WERI-Rb-1 (cell line): ENCODE measurements around the gene MYO1F.
A peak's percentile ranks its signal among the peaks of the same experiment; 100 is the strongest.

Experiments
- DNase-seq: peaks from one replicate; pipeline ENCODE4 v3.0.0-alpha.2; 2020
- H3K27ac ChIP-seq: fragments of 250-450 bp; sonication (Bioruptor Pico); 2 replicates; pipeline ENCODE4 v1.5.1; 2020; ENCODE audit warnings: mild to moderate bottlenecking, moderate library complexity
- H3K27me3 ChIP-seq: fragments of 250-450 bp; sonication (Bioruptor Pico); 2 replicates; pipeline ENCODE4 v1.5.1; 2021; ENCODE audit warnings: mild to moderate bottlenecking, low read depth, moderate library complexity; ENCODE audit not compliant: insufficient read depth, severe bottlenecking
- H3K36me3 ChIP-seq: fragments of 250-450 bp; sonication (Bioruptor Pico); 2 replicates; pipeline ENCODE4 v1.5.1; 2020; ENCODE audit warnings: mild to moderate bottlenecking, moderate library complexity
- H3K4me3 ChIP-seq: 2 replicates; pipeline ENCODE4 v1.5.1; 2011; ENCODE audit warnings: low read depth, mild to moderate bottlenecking, control low read depth, low read length
- H3K9me3 ChIP-seq: fragments of 250-450 bp; sonication (Bioruptor Pico); 2 replicates; pipeline ENCODE4 v1.5.1; 2021; ENCODE audit warnings: mild to moderate bottlenecking, moderate library complexity; ENCODE audit not compliant: severe bottlenecking
- TF ChIP-seq, protein P1 (sequence below): IDR thresholded peaks from 2 replicates; pipeline ENCODE4 v1.5.1; 2011; ENCODE audit warnings: low read depth, mild to moderate bottlenecking, control low read depth, inconsistent platforms, low read length

Gene MYO1F

GRCh38 chr19:8589177-8589714, 12.0 kb upstream of the MYO1F start:
- no peaks in the 10 kb centered on the region for H3K36me3 ChIP-seq
- H3K27me3 ChIP-seq = peaks cover 6% of the 10 kb centered on the region
- H3K27ac ChIP-seq = no peak overlapping the region
- DNase-seq = no peak
- TF ChIP-seq, protein P1, sequence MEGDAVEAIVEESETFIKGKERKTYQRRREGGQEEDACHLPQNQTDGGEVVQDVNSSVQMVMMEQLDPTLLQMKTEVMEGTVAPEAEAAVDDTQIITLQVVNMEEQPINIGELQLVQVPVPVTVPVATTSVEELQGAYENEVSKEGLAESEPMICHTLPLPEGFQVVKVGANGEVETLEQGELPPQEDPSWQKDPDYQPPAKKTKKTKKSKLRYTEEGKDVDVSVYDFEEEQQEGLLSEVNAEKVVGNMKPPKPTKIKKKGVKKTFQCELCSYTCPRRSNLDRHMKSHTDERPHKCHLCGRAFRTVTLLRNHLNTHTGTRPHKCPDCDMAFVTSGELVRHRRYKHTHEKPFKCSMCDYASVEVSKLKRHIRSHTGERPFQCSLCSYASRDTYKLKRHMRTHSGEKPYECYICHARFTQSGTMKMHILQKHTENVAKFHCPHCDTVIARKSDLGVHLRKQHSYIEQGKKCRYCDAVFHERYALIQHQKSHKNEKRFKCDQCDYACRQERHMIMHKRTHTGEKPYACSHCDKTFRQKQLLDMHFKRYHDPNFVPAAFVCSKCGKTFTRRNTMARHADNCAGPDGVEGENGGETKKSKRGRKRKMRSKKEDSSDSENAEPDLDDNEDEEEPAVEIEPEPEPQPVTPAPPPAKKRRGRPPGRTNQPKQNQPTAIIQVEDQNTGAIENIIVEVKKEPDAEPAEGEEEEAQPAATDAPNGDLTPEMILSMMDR = no peak
- no peaks in the 10 kb centered on the region for H3K9me3 ChIP-seq
- H3K4me3 ChIP-seq = no peak overlapping the region

DNA sequence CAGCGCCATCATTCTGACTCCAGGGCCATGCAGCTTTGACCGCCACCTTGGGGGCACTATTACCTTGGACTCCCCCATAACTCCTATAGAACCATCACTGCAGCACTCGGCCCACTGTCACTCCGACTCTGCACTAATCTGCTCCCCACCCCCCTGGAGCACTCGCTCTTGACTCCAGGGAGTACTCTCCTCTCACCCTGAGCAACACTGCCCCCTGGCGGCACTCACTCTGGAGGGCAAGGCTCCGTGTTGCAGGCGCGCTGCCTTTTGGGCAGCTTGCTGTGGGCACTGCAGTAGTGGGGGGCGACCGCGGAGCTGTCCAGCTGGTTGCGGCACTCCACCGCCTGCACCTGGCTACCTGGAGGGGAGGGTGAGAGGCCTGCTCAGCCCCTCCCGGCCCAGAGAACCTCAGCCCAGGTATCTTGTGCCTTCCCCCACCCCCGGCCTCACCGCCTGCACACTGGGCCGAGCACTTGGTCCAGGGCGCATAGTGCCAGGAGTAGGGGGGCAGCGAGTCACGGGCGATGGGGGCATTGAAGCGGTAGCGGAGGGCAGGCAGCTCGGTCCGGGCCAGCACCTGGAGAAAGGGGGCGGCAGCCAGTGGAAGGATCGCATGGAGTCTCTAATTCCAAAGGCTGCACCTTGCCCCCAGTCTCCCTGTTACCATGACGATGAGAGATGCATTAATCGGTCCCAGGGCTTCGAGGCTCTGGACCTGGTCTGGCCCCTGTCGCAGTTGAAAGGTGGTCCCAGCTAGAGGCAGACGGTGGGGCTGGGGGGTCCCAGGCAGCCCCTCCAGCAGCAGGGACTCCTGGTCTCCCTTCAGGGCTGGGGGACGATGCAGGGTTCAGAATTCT, 8.9 kb upstream of the MYO1F start:
- Histone ChIP-seq H3K36me3 (no peaks in the 10 kb centered on the region), H3K27me3 (no peaks in the 10 kb centered on the region), H3K9me3 (no peaks in the 10 kb centered on the region), H3K4me3 (no peak overlapping the region), H3K27ac (no peak overlapping the region)
- peak; percentile 74 for DNase-seq
- TF ChIP-seq, protein P1 = peak; percentile 82

- DNase-seq = no peak
- TF ChIP-seq, protein P1 = 0 out of 2 replicates have a peak, but pooled peaks have one; percentile 29
These were observed 8.0 kb upstream of the MYO1F start for GRCh38 chr19:8584965-8585893.

GRCh38 chr19:8580710-8581281, 3.6 kb upstream of the MYO1F start:
- Histone ChIP-seq H3K4me3 (no peak overlapping the region), H3K27ac (no peak overlapping the region), H3K36me3 (no peaks in the 10 kb centered on the region), H3K9me3 (no peaks in the 10 kb centered on the region), H3K27me3 (peaks cover 39% of the 10 kb centered on the region)
- DNase-seq = peak; percentile 74
- TF ChIP-seq, protein P1 = peak; percentile 96

More at GRCh38 chr19:8584965-8585893, 8.0 kb upstream of the MYO1F start:
- Histone ChIP-seq H3K36me3 (no peaks in the 10 kb centered on the region), H3K4me3 (no peak overlapping the region), H3K9me3 (no peaks in the 10 kb centered on the region), H3K27me3 (no peaks in the 10 kb centered on the region), H3K27ac (no peak overlapping the region)

DNA sequence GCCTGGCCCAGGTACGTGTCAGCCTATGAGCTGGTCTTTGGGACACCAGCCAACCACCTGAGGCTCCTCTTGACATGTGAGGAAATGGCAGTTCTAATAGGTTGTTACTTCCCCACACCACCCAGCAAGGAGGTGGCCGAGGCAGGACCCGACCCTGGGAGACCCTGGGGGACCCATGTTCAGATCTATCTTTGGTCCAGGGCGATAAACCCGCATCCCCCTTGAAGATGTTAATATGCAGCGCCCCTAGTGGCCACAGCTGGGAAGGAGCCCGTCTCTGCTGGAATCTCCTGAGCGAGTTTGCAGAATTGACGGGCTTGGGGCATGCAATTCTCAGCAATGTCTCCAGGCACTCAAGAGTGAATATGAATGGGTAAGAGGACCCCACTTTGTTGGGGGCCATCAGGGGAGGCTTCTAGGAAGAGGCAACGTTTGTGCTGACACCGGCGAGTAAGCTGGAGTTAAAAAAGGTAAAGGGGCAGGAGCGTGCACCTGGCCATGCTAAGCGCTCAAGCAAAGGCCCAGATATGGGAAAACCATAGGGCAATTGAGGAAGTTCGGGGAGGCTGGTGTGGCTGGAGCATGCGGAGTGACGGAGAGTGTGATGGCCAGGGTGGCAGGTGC, 1.5 kb upstream of the MYO1F start:
- peak; percentile 71 for DNase-seq

More for the DNA sequence above, 1.5 kb upstream of the MYO1F start:
- no peaks in the 10 kb centered on the region for H3K36me3 ChIP-seq
- H3K4me3 ChIP-seq = no peak overlapping the region
- H3K27ac ChIP-seq = no peak overlapping the region
- peaks cover 54% of the 10 kb centered on the region for H3K27me3 ChIP-seq
- H3K9me3 ChIP-seq = no peaks in the 10 kb centered on the region
- TF ChIP-seq, protein P1 = peak; percentile 83
